GM18907 (cell line): ENCODE data around the gene ADAMTS13.
"Not testable (repeated sequence)": the region's sequence is repeated elsewhere in the genome, so short reads cannot be mapped to it uniquely, and the experiment has no call there.

ENCODE experiments used
- ATAC-seq: cut with Tn5 transposase; IDR thresholded peaks from one replicate; pipeline ENCODE4 v1.9.1; 2021; ENCODE audit warnings: mild to moderate bottlenecking, moderate library complexity; ENCODE audit not compliant: unreplicated experiment

The ADAMTS13 gene

GRCh38 chr9:133391449-133391848, 30.7 kb upstream of the ADAMTS13 start:
- not testable (repeated sequence) for ATAC-seq

GRCh38 chr9:133392308-133392707, 29.9 kb upstream of the ADAMTS13 start:
- not testable (repeated sequence) for ATAC-seq

- ATAC-seq: no peak
These were observed 28.8 kb upstream of the ADAMTS13 start for GRCh38 chr9:133393399-133393798.

GRCh38 chr9:133394687-133395271, 27.4 kb upstream of the ADAMTS13 start:
- ATAC-seq: no peak

GRCh38 chr9:133396952-133397351, 25.2 kb upstream of the ADAMTS13 start:
- ATAC-seq: no peak

- no peak for ATAC-seq
These were observed 24.8 kb upstream of the ADAMTS13 start for GRCh38 chr9:133397370-133397769.

- no peak for ATAC-seq
These were observed 24.3 kb upstream of the ADAMTS13 start for GRCh38 chr9:133397895-133398294.

- ATAC-seq: no peak
These were observed 21.9 kb upstream of the ADAMTS13 start for GRCh38 chr9:133400292-133400691.

GRCh38 chr9:133401588-133401987, 20.6 kb upstream of the ADAMTS13 start:
- no peak for ATAC-seq

GRCh38 chr9:133402689-133403088, 19.5 kb upstream of the ADAMTS13 start:
- no peak for ATAC-seq

GRCh38 chr9:133403766-133404453, 18.3 kb upstream of the ADAMTS13 start:
- ATAC-seq: no peak

- no peak for ATAC-seq
These were observed 17.6 kb upstream of the ADAMTS13 start for GRCh38 chr9:133404454-133405002.

- no peak for ATAC-seq
These were observed 16.4 kb upstream of the ADAMTS13 start for GRCh38 chr9:133405508-133406438.

GRCh38 chr9:133406480-133407307, 15.5 kb upstream of the ADAMTS13 start:
- ATAC-seq: peak; percentile 57

GRCh38 chr9:133408042-133408441, 14.1 kb upstream of the ADAMTS13 start:
- no peak for ATAC-seq

GRCh38 chr9:133415170-133415569, 7.0 kb upstream of the ADAMTS13 start:
- no peak for ATAC-seq

- ATAC-seq: peak; percentile 75
These were observed 4.4 kb upstream of the ADAMTS13 start, which contains the start of gene REXO4 for GRCh38 chr9:133417541-133418461. REXO4 (minus strand) TSS chr9:133418010; CDS start chr9:133417844, 166 bp downstream.

- ATAC-seq: no peak
These were observed 3.2 kb upstream of the ADAMTS13 start for GRCh38 chr9:133419005-133419404.

- peak; percentile 30 for ATAC-seq
These were observed 1.8 kb upstream of the ADAMTS13 start for GRCh38 chr9:133420392-133420827.
